ENCODE results near the gene ELK4.
"Not testable (repeated sequence)": the region's sequence is repeated elsewhere in the genome, so short reads cannot be mapped to it uniquely, and the experiment has no call there.

Gene ELK4

GRCh38 chr1:205664399-205665017 is 32.7 kb upstream of the ELK4 start:
- DNase-seq, result no peak

- no peak for DNase-seq
Measured at GRCh38 chr1:205663286-205663936, 31.6 kb upstream of the ELK4 start.

GRCh38 chr1:205662791-205663190 is 31.0 kb upstream of the ELK4 start:
- DNase-seq, result no peak

GRCh38 chr1:205662135-205662738 is 30.4 kb upstream of the ELK4 start:
- DNase-seq, result no peak

- no peak for DNase-seq
Measured at GRCh38 chr1:205661429-205662134, 29.8 kb upstream of the ELK4 start.

- DNase-seq, result no peak
Measured at GRCh38 chr1:205660361-205660760, 28.6 kb upstream of the ELK4 start.

GRCh38 chr1:205658943-205659581 is 27.3 kb upstream of the ELK4 start:
- peak; percentile 84 for DNase-seq

GRCh38 chr1:205656236-205656635 is 24.4 kb upstream of the ELK4 start:
- DNase-seq, result no peak

GRCh38 chr1:205652984-205653383 is 21.2 kb upstream of the ELK4 start:
- no peak for DNase-seq

- DNase-seq, result no peak
Measured at GRCh38 chr1:205650241-205650640, 18.4 kb upstream of the ELK4 start.

GRCh38 chr1:205645519-205645918 is 13.7 kb upstream of the ELK4 start:
- no peak for DNase-seq

GRCh38 chr1:205642679-205643307 is 11.0 kb upstream of the ELK4 start:
- no peak for DNase-seq

- DNase-seq, result no peak
Measured at GRCh38 chr1:205639567-205639966, 7.8 kb upstream of the ELK4 start.

GRCh38 chr1:205637854-205638468 is 6.2 kb upstream of the ELK4 start:
- no peak for DNase-seq

- DNase-seq, result no peak
Measured at GRCh38 chr1:205636732-205637131, 4.9 kb upstream of the ELK4 start.

GRCh38 chr1:205636138-205636530 is 4.3 kb upstream of the ELK4 start:
- not testable (repeated sequence) for DNase-seq

GRCh38 chr1:205633421-205633976 is 1.7 kb upstream of the ELK4 start:
- no peak for DNase-seq

- DNase-seq, result no peak
Measured at GRCh38 chr1:205632669-205633169, 908 bp upstream of the ELK4 start.

- peak; percentile 90 for DNase-seq
Measured at GRCh38 chr1:205631010-205631767, 622 bp downstream of the ELK4 start.

- no peak for DNase-seq
Measured at GRCh38 chr1:205630651-205631009, 1.2 kb downstream of the ELK4 start.

GRCh38 chr1:205630241-205630640 is 1.6 kb downstream of the ELK4 start:
- no peak for DNase-seq
